Kidney epithelial cell (primary cell): ENCODE data around the gene CTU2. TPM values are rescaled to one million over a fixed set of nuclear protein-coding genes. Genes with fewer than 3 reads are reported as not detected.

ENCODE experiments used
- DNase-seq: peaks from one replicate; pipeline ENCODE4 v3.0.0-alpha.2; 2010; ENCODE audit warnings: low read depth
- H3K27me3 ChIP-seq: 2 replicates; pipeline ENCODE4 v1.6.0; 2011; ENCODE audit warnings: low read length; ENCODE audit not compliant: control insufficient read depth, insufficient read depth
- H3K36me3 ChIP-seq: 2 replicates; pipeline ENCODE4 v1.5.1; 2011; ENCODE audit warnings: low read length; ENCODE audit not compliant: control insufficient read depth, insufficient read depth
- H3K4me3 ChIP-seq: 2 replicates; pipeline ENCODE4 v1.5.1; 2011; ENCODE audit warnings: low read depth, mild to moderate bottlenecking, control low read depth, low read length
- total RNA-seq: library from RNA; depleted of rRNA; stranded (reverse); fragments of >200 nt; gene quantifications from 2 replicates; pipeline ENCODE4 v1.2.3, GENCODE V29; 2015
- TF ChIP-seq, protein P1 (sequence below): IDR thresholded peaks from 2 replicates; pipeline ENCODE4 v1.5.1; 2011; ENCODE audit warnings: mild to moderate bottlenecking, moderate library complexity, low read length, control low read depth, inconsistent platforms; ENCODE audit not compliant: insufficient read depth, poor library complexity, severe bottlenecking

The CTU2 gene
- total RNA-seq, 1 donor from 2014 or later: 12.8 TPM

GRCh38 chr16:88705801-88706228 is 488 bp upstream of the CTU2 start:
- Histone ChIP-seq H3K36me3 (no peaks in the 10 kb centered on the region), H3K4me3 (peak overlapping the region; percentile 98), H3K27me3 (no peaks in the 10 kb centered on the region)
- no peak for DNase-seq
- TF ChIP-seq, protein P1, sequence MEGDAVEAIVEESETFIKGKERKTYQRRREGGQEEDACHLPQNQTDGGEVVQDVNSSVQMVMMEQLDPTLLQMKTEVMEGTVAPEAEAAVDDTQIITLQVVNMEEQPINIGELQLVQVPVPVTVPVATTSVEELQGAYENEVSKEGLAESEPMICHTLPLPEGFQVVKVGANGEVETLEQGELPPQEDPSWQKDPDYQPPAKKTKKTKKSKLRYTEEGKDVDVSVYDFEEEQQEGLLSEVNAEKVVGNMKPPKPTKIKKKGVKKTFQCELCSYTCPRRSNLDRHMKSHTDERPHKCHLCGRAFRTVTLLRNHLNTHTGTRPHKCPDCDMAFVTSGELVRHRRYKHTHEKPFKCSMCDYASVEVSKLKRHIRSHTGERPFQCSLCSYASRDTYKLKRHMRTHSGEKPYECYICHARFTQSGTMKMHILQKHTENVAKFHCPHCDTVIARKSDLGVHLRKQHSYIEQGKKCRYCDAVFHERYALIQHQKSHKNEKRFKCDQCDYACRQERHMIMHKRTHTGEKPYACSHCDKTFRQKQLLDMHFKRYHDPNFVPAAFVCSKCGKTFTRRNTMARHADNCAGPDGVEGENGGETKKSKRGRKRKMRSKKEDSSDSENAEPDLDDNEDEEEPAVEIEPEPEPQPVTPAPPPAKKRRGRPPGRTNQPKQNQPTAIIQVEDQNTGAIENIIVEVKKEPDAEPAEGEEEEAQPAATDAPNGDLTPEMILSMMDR: no peak

- no peaks in the 10 kb centered on the region for H3K36me3 ChIP-seq
- no peaks in the 10 kb centered on the region for H3K27me3 ChIP-seq
- DNase-seq: no peak
- peak overlapping the region; percentile 98 for H3K4me3 ChIP-seq
- TF ChIP-seq, protein P1: no peak
Observed at GRCh38 chr16:88706965-88707826, 893 bp downstream of the CTU2 start.

- H3K4me3 ChIP-seq: no peak overlapping the region
- peaks cover 2% of the 10 kb centered on the region for H3K36me3 ChIP-seq
- TF ChIP-seq, protein P1: no peak
- no peaks in the 10 kb centered on the region for H3K27me3 ChIP-seq
- DNase-seq: no peak
Observed at GRCh38 chr16:88710556-88710955, 4.3 kb downstream of the CTU2 start.

- Histone ChIP-seq H3K36me3 (peaks cover 2% of the 10 kb centered on the region), H3K27me3 (no peaks in the 10 kb centered on the region), H3K4me3 (no peak overlapping the region)
- TF ChIP-seq, protein P1: no peak
- no peak for DNase-seq
Observed at GRCh38 chr16:88711750-88712340, 5.5 kb downstream of the CTU2 start.

- TF ChIP-seq, protein P1: no peak
- Histone ChIP-seq H3K4me3 (no peak overlapping the region), H3K27me3 (no peaks in the 10 kb centered on the region), H3K36me3 (peaks cover 4% of the 10 kb centered on the region)
- no peak for DNase-seq
Observed at GRCh38 chr16:88712362-88712979, 6.2 kb downstream of the CTU2 start.
